ENCODE data around the gene OSBPL10.

DNA sequence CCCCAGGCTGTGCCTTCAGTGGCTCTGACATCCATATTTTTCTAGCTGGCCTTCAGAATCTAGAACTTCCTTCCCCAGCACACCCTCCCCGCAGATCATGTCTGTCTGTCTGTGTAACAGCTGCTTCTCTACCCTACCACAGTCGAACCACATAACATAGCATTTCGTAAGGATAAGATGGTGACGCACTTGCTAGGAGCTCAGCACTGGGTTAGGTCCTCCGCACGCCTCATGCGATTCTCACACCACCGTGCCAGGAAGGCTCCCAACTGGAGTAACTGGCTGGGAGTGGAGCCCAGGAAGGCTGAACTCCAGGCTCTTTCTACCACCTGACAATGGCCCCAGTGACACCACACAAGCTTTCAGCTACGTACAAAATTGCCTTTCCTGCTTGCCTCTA is 279.8 kb downstream of the OSBPL10 start:
- TF ChIP-seq, protein P1, sequence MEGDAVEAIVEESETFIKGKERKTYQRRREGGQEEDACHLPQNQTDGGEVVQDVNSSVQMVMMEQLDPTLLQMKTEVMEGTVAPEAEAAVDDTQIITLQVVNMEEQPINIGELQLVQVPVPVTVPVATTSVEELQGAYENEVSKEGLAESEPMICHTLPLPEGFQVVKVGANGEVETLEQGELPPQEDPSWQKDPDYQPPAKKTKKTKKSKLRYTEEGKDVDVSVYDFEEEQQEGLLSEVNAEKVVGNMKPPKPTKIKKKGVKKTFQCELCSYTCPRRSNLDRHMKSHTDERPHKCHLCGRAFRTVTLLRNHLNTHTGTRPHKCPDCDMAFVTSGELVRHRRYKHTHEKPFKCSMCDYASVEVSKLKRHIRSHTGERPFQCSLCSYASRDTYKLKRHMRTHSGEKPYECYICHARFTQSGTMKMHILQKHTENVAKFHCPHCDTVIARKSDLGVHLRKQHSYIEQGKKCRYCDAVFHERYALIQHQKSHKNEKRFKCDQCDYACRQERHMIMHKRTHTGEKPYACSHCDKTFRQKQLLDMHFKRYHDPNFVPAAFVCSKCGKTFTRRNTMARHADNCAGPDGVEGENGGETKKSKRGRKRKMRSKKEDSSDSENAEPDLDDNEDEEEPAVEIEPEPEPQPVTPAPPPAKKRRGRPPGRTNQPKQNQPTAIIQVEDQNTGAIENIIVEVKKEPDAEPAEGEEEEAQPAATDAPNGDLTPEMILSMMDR (conservative IDR thresholded peaks at IDR 0.05 in 1 of 2, IDR thresholded peaks at IDR 0.05 in 1 of 2; ENCODE audit: low read depth in 1 of 2, low read length in 2 of 2) = no peak
- TF ChIP-seq EZH2 (IDR thresholded peaks at IDR 0.05; ENCODE audit: low read length, missing control alignments) = no peak

Measured in fibroblast of lung (primary cell).